ENCODE data around the gene NFIC.
"Not testable (repeated sequence)": the region's sequence is repeated elsewhere in the genome, so short reads cannot be mapped to it uniquely, and the experiment has no call there.

The NFIC gene

GRCh38 chr19:3324405-3324856 lies 42.0 kb upstream of the NFIC start:
- no peak for DNase-seq (ENCODE audit: low spot score)
- H3K4me1 ChIP-seq (ENCODE audit: insufficient read depth, poor library complexity, severe bottlenecking): no peaks in the 10 kb centered on the region

DNA sequence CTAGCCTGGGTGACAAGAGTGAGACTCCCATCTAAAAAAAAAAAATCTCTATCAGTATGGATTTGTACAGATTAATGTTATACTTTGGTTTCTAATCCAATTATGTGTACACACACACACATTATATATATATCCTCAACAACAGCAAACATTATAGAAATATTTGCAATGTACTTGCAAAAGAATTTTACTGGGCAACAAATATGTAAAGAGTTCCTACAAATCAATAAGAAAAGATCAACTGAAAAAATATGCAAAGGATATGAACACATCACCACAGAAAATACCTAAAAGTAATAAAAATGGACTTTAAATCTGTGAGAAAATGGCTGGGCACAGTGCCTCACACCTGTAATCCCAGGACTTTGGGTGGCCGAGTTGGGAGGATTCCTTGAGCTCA lies 40.9 kb upstream of the NFIC start:
- ATAC-seq (ENCODE audit: low read depth): no peak
- H3K4me1 ChIP-seq (ENCODE audit: insufficient read depth, poor library complexity, severe bottlenecking): no peaks in the 10 kb centered on the region
- no peaks in the 10 kb centered on the region for H3K9me3 ChIP-seq (ENCODE audit: severe bottlenecking)

More at GRCh38 chr19:3324405-3324856, 42.0 kb upstream of the NFIC start:
- Histone ChIP-seq H3K9me3 (ENCODE audit: severe bottlenecking) (no peaks in the 10 kb centered on the region), H3K27ac (ENCODE audit: poor library complexity, severe bottlenecking) (no peak overlapping the region), H3K36me3 (ENCODE audit: low read depth) (no peaks in the 10 kb centered on the region), H3K4me3 (ENCODE audit: severe bottlenecking) (no peak overlapping the region), H3K27me3 (ENCODE audit: insufficient read depth, poor library complexity, severe bottlenecking) (no peaks in the 10 kb centered on the region)
- TF ChIP-seq, protein P1, sequence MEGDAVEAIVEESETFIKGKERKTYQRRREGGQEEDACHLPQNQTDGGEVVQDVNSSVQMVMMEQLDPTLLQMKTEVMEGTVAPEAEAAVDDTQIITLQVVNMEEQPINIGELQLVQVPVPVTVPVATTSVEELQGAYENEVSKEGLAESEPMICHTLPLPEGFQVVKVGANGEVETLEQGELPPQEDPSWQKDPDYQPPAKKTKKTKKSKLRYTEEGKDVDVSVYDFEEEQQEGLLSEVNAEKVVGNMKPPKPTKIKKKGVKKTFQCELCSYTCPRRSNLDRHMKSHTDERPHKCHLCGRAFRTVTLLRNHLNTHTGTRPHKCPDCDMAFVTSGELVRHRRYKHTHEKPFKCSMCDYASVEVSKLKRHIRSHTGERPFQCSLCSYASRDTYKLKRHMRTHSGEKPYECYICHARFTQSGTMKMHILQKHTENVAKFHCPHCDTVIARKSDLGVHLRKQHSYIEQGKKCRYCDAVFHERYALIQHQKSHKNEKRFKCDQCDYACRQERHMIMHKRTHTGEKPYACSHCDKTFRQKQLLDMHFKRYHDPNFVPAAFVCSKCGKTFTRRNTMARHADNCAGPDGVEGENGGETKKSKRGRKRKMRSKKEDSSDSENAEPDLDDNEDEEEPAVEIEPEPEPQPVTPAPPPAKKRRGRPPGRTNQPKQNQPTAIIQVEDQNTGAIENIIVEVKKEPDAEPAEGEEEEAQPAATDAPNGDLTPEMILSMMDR (IDR thresholded peaks at IDR 0.05; ENCODE audit: poor library complexity, severe bottlenecking): peak; percentile 51
- ATAC-seq (ENCODE audit: low read depth): 0 out of 3 replicates have a peak, but pooled peaks have one; percentile 46

GRCh38 chr19:3328743-3329142 lies 37.6 kb upstream of the NFIC start:
- DNase-seq (ENCODE audit: low spot score): no peak
- H3K9me3 ChIP-seq (ENCODE audit: severe bottlenecking): no peaks in the 10 kb centered on the region
- no peak overlapping the region for H3K4me3 ChIP-seq (ENCODE audit: severe bottlenecking)
- H3K27ac ChIP-seq (ENCODE audit: poor library complexity, severe bottlenecking): no peak overlapping the region
- no peaks in the 10 kb centered on the region for H3K27me3 ChIP-seq (ENCODE audit: insufficient read depth, poor library complexity, severe bottlenecking)
- H3K36me3 ChIP-seq (ENCODE audit: low read depth): no peaks in the 10 kb centered on the region
- no peaks in the 10 kb centered on the region for H3K4me1 ChIP-seq (ENCODE audit: insufficient read depth, poor library complexity, severe bottlenecking)
- TF ChIP-seq, protein P1 (IDR thresholded peaks at IDR 0.05; ENCODE audit: poor library complexity, severe bottlenecking): no peak
- ATAC-seq (ENCODE audit: low read depth): no peak

More for the DNA sequence above, 40.9 kb upstream of the NFIC start:
- TF ChIP-seq, protein P1 (IDR thresholded peaks at IDR 0.05; ENCODE audit: poor library complexity, severe bottlenecking): no peak
- H3K27ac ChIP-seq (ENCODE audit: poor library complexity, severe bottlenecking): no peak overlapping the region
- H3K36me3 ChIP-seq (ENCODE audit: low read depth): no peaks in the 10 kb centered on the region
- no peak overlapping the region for H3K4me3 ChIP-seq (ENCODE audit: severe bottlenecking)
- no peaks in the 10 kb centered on the region for H3K27me3 ChIP-seq (ENCODE audit: insufficient read depth, poor library complexity, severe bottlenecking)
- DNase-seq (ENCODE audit: low spot score): no peak

DNA sequence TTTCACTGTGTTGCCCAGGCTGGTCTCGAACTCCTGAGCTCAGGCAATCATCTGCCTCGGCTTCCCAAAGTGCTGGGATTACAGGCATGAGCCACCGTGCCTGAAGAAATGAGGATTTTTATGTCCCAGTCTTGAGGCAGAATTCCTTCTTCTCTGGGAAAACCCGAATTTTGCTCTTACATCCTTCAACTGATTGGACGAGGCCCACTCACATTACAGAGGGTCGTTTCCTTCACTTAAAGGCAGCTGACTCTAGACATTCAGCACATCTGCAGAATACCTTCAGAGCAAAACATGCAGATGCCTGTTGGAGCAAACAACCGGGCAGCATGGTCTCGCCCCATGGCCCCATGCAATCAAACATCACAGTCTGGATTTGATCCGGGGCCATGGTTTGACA lies 36.3 kb upstream of the NFIC start:
- no peak for DNase-seq (ENCODE audit: low spot score)

DNA sequence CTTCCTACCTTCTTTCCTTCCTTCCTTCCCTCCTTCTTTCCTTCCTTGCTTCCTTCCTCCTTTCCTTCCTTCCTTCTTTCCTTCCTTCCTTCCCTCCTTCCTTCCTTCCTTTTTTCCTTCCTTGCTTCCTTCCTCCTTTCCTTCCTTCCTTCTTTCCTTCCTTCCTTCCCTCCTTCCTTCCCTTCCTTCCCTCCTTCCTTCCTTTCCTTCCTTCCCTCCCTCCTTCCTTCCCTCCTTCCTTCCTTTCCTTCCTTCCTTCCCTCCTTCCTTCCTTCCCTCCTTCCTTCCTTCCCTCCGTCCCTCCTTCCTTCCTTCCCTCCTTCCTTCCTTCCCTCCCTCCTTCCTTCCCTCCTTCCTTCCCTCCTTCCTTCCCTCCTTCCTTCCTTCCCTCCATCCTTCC lies 34.2 kb upstream of the NFIC start:
- H3K4me3 ChIP-seq (ENCODE audit: severe bottlenecking); ATAC-seq (ENCODE audit: low read depth); H3K27me3 ChIP-seq (ENCODE audit: insufficient read depth, poor library complexity, severe bottlenecking); H3K27ac ChIP-seq (ENCODE audit: poor library complexity, severe bottlenecking); H3K36me3 ChIP-seq (ENCODE audit: low read depth); H3K4me1 ChIP-seq (ENCODE audit: insufficient read depth, poor library complexity, severe bottlenecking); H3K9me3 ChIP-seq (ENCODE audit: severe bottlenecking); DNase-seq (ENCODE audit: low spot score): not testable (repeated sequence)

More for the DNA sequence above, 36.3 kb upstream of the NFIC start:
- TF ChIP-seq, protein P1 (IDR thresholded peaks at IDR 0.05; ENCODE audit: poor library complexity, severe bottlenecking): no peak
- no peak for ATAC-seq (ENCODE audit: low read depth)
- Histone ChIP-seq H3K27ac (ENCODE audit: poor library complexity, severe bottlenecking) (no peak overlapping the region), H3K4me3 (ENCODE audit: severe bottlenecking) (no peak overlapping the region), H3K36me3 (ENCODE audit: low read depth) (no peaks in the 10 kb centered on the region), H3K9me3 (ENCODE audit: severe bottlenecking) (no peaks in the 10 kb centered on the region), H3K27me3 (ENCODE audit: insufficient read depth, poor library complexity, severe bottlenecking) (no peaks in the 10 kb centered on the region), H3K4me1 (ENCODE audit: insufficient read depth, poor library complexity, severe bottlenecking) (no peaks in the 10 kb centered on the region)
